ENCODE data around the gene SUMO2.

GRCh38 chr17:75205793-75206163, 23.0 kb upstream of the SUMO2 start:
- peak in 1 of 3 experiments; percentile 5; a peak in 1 of 4 replicates for TF ChIP-seq CTCF (IDR thresholded peaks at IDR 0.05; ENCODE audit: control extremely low read depth in 1 of 3, insufficient read depth in 1 of 3, low read depth in 1 of 3, low read length in 3 of 3)
- TF ChIP-seq POLR2AphosphoS5 (IDR thresholded peaks at IDR 0.05; ENCODE audit: low read depth, low read length): 0 out of 2 replicates have a peak, but pooled peaks have one; percentile 49
- TF ChIP-seq EGR1 (IDR thresholded peaks at IDR 0.05; ENCODE audit: borderline replicate concordance, low read depth, low read length): no peak
- TF ChIP-seq RFX5 (IDR thresholded peaks at IDR 0.05; ENCODE audit: borderline replicate concordance, low read depth, low read length): no peak
- TF ChIP-seq ATF3 (IDR thresholded peaks at IDR 0.05; ENCODE audit: insufficient read depth, low read depth, low read length): no peak
- no peak for TF ChIP-seq TAF1 (IDR thresholded peaks at IDR 0.05; ENCODE audit: low read depth, low read length)
- no peak for TF ChIP-seq RAD21 (IDR thresholded peaks at IDR 0.05 in 1 of 2, conservative IDR thresholded peaks at IDR 0.05 in 1 of 2; ENCODE audit: low read depth in 2 of 2, low read length in 2 of 2)
- no peak for TF ChIP-seq ZNF274 (IDR thresholded peaks at IDR 0.05; ENCODE audit: borderline replicate concordance, extremely low read depth, low read length)
- TF ChIP-seq MAX (IDR thresholded peaks at IDR 0.05): no peak
- TF ChIP-seq BACH1 (IDR thresholded peaks at IDR 0.05; ENCODE audit: low read length): no peak
- TF ChIP-seq CEBPB (IDR thresholded peaks at IDR 0.05; ENCODE audit: low read depth, low read length): no peak
- TF ChIP-seq SP1 (IDR thresholded peaks at IDR 0.05; ENCODE audit: low read depth, low read length): no peak
- no peak for TF ChIP-seq TEAD4 (IDR thresholded peaks at IDR 0.05; ENCODE audit: low read depth, low read length)

Data from H1 (cell line).